Fibroblast of skin of left quadriceps (primary cell): ENCODE data around the gene COX4I2.
"Not testable (repeated sequence)": the region's sequence is repeated elsewhere in the genome, so short reads cannot be mapped to it uniquely, and the experiment has no call there.

Source experiments
- DNase-seq, 2 experiments: peaks; one replicate each; pipeline ENCODE4 v3.0.0-alpha.2; 2013; ENCODE audit warnings: low read depth in 2 of 2

COX4I2 gene

DNA sequence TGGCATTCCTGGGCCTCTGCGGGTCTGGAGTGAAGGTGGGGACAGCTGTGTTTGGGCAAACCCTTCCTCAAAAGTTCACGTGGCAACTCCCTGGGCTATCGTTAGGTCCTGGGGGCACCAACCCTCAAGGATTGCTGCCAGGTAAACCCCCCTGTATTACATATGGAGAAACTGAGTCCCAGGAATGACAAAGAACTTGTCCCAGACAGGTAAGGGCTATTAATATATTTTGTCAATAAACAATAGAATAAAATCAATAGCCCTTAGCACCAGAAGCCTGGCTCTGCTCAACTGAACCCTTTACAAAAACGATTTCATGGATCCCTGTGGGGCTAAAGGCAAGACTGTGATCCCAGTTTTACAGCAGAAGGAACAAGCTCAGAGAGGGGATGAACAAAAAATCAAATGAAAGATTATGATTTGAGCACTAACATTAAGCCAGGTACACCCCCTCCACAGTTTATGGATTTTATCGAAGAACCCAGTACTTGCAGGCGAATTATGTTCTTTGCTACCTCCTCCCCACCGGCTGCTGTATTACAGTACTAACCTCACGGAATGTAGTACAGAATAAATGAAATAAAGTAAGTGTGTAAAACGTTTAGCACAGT lies 30.0 kb upstream of the COX4I2 start:
- no peak for DNase-seq

GRCh38 chr20:31608251-31608945 lies 29.3 kb upstream of the COX4I2 start:
- no peak for DNase-seq

GRCh38 chr20:31612271-31612640 lies 25.5 kb upstream of the COX4I2 start:
- not testable (repeated sequence) for DNase-seq

DNA sequence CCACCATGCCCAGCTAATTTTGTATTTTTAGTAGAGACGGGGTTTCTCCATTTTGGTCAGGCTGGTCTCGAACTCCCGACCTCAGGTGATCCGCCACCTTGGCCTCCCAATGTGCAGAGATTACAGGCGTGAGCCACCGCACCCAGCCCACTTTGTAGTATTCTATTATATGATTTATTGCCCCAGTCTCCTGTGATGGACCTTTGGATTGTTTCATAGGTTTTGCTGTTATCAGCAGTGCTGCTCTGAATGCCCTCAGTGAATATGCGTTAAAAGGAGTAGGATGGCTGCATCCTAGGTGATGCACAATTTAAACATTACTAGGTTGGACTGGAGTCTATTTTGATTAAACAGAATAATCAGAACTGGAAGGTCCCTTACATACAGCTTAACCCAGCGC lies 22.3 kb upstream of the COX4I2 start:
- DNase-seq: no peak

GRCh38 chr20:31617432-31618104 lies 20.1 kb upstream of the COX4I2 start:
- DNase-seq: no peak

DNA sequence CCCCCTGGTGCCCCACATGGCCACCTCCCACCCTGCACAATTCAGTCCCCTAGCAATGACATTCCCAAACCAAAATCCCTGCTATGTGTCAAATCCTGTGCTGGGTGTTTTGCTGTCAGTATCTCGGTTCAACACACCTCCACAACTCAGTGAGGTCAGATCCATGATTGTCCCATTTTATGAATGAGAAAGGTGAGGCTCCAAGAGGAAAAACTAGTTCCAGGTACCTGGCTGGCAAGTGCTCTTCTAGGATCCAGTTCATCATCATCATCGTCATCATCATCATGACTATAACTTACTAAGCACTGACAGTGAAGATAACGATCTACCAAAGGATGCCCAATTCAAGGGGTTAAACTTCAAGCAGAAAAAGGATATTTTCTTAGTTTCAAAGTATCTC lies 17.5 kb upstream of the COX4I2 start:
- no peak for DNase-seq

DNA sequence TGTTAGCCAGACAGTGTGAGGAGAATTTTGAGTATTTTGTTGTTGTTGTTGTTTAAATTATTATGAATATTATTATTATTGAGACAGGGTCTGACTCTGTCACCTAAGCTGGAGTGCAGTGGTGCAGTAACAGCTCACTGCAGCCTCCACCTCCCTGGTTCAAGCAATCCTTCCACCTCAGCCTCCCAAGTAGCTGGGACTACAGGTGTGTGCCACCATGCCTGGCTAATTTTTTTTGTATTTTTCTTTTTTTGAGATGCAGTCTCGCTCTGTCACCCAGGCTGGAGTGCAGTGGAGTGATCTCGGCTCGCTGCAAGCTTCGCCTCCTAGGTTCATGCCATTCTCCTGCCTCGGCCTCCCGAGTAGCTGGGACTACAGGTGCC lies 14.6 kb upstream of the COX4I2 start:
- not testable (repeated sequence) for DNase-seq

DNA sequence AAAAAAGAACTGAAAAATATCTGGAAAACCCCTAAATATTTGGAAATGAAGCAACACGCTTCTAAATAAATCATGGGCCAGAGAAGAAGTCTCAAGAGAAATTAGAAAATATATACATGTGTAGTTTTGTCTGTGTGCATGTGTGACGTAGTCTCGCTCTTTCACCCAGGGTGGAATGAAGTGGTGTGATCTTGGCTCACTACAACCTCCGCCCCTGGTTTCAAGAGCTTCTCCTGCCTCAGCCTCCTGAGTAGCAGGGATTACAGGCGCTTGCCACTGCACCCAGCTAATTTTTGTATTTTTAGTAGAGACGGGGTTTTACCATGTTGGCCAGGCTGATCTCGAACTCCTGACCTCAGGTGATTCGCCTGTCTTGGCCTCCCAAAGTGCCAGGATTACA lies 11.2 kb upstream of the COX4I2 start:
- DNase-seq: not testable (repeated sequence)

DNA sequence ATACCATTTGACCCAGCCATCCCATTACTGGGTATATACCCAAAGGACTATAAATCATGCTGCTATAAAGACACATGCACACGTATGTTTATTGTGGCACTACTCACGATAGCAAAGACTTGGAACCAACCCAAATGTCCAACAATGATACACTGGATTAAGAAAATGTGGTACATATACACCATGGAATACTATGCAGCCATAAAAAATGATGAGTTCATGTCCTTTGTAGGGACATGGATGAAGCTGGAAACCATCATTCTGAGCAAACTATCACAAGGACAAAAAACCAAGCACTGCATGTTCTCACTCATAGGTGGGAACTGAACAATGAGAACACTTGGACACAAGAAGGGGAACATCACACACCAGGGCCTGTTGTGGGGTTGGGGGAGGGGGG lies 9.7 kb upstream of the COX4I2 start:
- DNase-seq: not testable (repeated sequence)

DNA sequence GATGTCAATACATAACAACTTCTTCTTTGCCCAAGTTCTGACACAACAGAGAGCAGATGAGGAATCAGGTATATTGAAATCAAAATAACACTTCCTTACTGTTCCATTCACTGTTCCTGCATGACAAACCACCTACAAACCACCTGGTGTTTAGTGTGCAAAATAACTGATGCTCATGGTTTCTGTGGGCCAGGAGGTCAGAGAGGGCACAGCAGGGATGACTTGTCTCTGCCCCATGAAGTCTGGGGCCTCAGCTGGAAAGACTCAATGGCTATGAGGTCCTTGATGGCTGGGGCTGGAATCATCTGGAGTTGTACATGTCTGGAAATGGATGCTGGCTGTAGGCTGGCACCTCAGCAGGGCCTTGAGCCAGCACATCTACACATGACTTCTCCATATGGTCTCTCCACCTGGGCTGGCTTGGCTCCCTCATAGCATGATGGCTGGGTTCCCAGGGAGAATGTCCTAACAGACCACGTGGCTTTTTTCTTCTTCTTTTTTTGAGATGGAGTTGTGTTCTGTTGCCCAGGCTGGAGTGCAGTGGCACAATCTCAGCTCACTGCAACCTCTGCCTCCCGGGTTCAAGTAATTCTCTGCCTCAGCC lies 7.4 kb upstream of the COX4I2 start:
- no peak for DNase-seq

DNA sequence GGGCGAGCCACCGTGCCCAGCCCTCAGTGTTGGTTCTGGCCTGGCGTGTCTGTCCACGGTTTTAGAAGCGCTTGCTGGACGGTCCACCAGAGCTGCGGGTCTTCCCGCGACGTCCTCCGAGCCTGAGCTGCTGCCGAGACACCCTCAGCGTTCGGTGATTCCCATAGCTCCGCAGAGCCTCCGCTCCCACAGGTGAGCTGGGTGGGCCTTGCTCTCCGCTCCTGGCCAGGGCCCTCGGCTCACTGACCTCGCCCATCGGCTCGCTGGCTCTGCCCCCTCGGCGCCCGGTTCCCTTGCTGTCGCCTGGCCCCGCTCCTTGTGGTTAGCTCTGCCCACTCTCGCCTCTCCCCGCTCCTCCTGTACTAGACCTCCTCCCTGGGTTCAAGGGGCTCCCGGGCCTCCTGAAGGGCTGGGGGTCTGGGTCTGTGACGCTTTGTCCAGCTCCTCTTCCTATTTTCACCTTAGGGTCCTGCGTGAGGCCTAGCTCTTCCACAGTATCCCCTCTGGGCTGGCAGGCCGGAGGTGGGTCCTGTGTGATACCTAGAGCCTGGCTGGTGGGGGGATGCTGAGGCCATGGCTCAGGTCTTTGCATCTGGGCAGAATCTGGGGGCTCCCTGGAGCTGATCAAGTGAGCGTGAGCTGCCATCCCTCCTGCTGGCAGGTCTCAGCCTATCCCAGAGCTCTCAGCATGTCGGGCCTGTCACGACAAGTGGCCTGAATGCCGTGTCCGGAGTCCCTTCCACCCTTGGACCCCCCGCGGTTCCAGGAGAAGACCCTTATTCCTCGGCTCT lies 5.0 kb upstream of the COX4I2 start:
- no peak for DNase-seq

DNA sequence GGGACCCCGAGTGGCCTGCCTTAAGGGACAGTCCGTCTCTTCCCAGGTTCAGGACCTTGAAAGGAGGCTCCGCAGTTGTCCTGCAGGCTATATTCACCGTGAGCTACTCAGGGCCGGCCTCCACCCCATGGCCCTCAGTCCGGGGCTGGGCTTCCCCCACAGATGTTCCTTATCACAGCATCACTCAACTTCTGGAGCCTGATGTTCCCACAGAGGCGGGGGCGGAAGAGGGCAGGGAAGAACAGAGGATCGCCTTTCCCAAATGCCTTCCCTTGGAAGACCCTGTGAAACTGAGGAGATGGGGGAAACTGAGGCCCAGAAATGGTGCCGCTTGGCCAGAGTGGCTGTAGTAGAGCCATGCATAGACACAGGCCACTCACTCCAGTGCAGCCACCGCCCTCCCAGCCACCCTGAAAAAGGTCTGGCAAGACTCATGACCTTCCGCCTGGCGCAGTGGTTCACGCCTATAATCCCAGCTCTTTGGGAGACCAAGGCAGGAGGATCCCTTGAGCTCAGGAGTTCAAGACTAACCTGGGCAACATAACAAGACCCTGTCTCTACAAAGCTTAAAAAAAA lies 4.3 kb upstream of the COX4I2 start:
- DNase-seq: no peak

GRCh38 chr20:31638317-31638716 lies 605 bp downstream of the COX4I2 start:
- DNase-seq: no peak

GRCh38 chr20:31638816-31639215 lies 1.1 kb downstream of the COX4I2 start:
- no peak for DNase-seq

GRCh38 chr20:31640259-31640658 lies 2.5 kb downstream of the COX4I2 start:
- no peak for DNase-seq

DNA sequence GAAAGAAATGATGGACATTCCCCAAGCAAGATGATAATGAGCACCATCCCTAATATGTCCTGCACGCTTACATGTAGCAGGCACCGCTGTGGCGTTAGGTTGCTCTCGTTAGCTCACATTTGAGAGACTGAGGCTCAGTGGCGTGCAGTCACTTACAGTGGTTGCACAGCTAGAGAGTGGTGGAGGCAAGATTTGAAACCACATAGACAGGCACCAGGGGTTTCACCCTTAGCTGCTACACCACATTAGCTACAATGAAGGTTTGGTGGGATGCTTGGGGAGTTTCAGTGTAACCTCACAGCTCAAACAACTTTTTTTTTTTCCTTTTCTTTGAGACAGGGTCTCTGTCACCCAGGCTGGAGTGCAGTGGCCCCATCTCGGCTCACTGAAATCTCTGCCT lies 3.7 kb downstream of the COX4I2 start:
- no peak for DNase-seq

DNA sequence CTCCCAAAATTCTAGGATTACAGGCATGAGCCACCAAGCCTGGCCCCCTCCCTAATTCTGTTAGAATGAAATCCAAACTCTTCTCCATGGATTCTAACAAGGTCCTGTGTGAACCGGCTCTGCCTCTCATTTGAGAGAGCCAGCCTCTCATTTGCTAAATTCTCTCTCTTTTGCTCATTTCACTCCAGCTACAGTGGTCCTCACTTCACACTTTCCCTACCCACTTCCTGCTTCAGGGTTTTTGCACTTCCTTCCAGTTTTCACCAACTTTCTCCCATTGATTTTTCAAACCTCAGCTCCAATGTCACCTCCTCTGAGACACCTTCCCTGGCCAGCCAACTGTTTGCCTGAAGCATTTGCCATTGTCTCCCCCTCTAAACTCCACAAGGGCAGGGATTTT lies 5.1 kb downstream of the COX4I2 start:
- DNase-seq: no peak

DNA sequence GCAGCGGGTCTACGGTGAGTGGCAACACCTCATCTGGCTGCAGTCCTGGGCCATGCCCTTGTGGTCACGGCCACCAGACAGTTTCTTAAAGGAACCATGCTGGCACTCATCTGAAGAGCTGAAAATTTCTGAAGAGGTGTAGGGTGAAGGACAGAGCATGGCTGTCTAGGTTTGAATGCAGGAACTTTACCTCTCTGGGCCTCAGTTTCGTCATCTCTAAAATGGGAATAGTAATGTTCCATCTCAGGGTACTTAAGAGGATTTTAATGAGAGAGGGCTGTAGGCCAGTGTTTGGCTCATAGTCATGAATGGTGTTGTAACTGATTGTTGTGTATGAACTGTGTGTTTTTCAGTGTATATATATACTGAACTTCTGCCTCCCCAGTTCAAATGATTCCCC lies 5.8 kb downstream of the COX4I2 start:
- DNase-seq: no peak

GRCh38 chr20:31644701-31645100 lies 7.0 kb downstream of the COX4I2 start:
- no peak for DNase-seq

DNA sequence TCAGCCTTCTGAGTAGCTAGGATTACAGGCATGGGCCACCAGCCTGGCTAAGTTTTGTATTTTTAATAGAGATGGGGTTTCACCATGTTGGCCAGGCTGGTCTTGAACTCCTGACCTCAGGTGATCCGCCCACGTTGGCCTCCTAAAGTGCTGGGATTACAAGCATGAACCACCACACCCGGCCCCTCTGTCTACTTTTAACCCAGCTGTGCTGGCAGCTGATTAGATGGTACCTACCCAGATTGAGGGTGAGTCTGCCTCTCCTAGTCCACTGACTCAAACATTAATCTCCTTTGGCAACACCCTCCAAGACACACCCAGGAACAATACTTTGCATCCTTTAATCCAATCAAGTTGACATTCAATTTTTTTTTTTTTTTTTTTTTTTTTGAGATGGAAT lies 10.4 kb downstream of the COX4I2 start:
- not testable (repeated sequence) for DNase-seq

DNA sequence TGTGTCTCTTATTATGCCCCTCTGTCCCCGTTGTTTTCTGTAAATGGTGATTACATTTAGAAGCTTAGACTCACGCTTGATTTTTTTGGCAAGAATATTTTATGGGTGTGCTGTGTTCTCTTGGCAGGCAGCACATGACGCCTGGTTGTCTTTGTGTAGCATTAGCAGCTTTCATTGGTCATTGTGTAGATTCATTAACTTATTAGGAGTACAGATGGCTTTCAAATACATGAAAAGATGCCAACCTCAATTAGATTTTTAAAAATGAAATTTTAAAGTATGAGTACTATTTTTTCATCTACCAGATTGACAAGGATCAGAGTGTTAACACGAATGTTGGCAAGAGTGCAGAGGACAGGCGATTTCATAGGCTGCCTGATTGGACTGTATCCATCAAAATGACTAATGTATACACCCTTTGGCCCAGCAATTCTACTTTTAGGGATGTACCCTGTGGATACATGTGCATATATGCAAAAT lies 15.2 kb downstream of the COX4I2 start:
- DNase-seq: peak; percentile 38 to 42

DNA sequence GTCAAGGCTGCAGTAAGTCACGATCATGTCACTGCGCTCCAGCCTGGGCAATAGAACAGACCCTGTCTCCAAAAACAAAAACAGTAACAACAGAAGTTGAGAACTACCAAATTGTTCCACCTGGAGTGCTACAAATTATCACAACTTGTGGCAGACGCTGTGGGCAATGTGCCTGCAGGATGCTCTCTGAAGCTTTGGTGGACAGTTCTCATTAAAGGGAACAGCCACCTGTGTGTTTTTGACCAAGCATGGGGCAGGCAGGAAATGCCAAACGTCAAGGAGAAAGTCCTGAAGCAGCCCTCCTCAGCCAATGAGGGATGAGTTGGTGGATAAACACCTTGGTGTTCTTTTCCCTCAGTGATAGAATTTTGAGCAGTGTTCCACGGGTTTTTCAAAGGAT lies 15.8 kb downstream of the COX4I2 start:
- no peak for DNase-seq
